ENCODE measurements around the gene CHURC1.
A peak's percentile ranks its signal among the peaks of the same experiment; 100 is the strongest.

CHURC1 gene

GRCh38 chr14:64880221-64881121, 33.8 kb upstream of the CHURC1 start:
- peak overlapping the region; percentile 39 for H3K4me3 ChIP-seq (ENCODE audit: low read depth, low read length)
- no peak for TF ChIP-seq CTCF (IDR thresholded peaks at IDR 0.05; ENCODE audit: low read depth, low read length)

- no peak overlapping the region for H3K4me3 ChIP-seq (ENCODE audit: low read depth, low read length)
- no peak for TF ChIP-seq CTCF (IDR thresholded peaks at IDR 0.05; ENCODE audit: low read depth, low read length)
Measured at GRCh38 chr14:64885559-64885958, 28.7 kb upstream of the CHURC1 start.

- no peak for TF ChIP-seq CTCF (IDR thresholded peaks at IDR 0.05; ENCODE audit: low read depth, low read length)
- no peak overlapping the region for H3K4me3 ChIP-seq (ENCODE audit: low read depth, low read length)
Measured at GRCh38 chr14:64889352-64889751, 24.9 kb upstream of the CHURC1 start.

GRCh38 chr14:64891173-64891838, 22.9 kb upstream of the CHURC1 start:
- no peak for TF ChIP-seq CTCF (IDR thresholded peaks at IDR 0.05; ENCODE audit: low read depth, low read length)
- no peak overlapping the region for H3K4me3 ChIP-seq (ENCODE audit: low read depth, low read length)

- no peak for TF ChIP-seq CTCF (IDR thresholded peaks at IDR 0.05; ENCODE audit: low read depth, low read length)
- no peak overlapping the region for H3K4me3 ChIP-seq (ENCODE audit: low read depth, low read length)
Measured at GRCh38 chr14:64891839-64892375, 22.3 kb upstream of the CHURC1 start.

GRCh38 chr14:64899958-64900357, 14.3 kb upstream of the CHURC1 start:
- no peak for TF ChIP-seq CTCF (IDR thresholded peaks at IDR 0.05; ENCODE audit: low read depth, low read length)
- no peak overlapping the region for H3K4me3 ChIP-seq (ENCODE audit: low read depth, low read length)

GRCh38 chr14:64906022-64906421, 8.2 kb upstream of the CHURC1 start:
- TF ChIP-seq CTCF (IDR thresholded peaks at IDR 0.05; ENCODE audit: low read depth, low read length) = no peak
- H3K4me3 ChIP-seq (ENCODE audit: low read depth, low read length) = no peak overlapping the region

All from WI38 (cell line).